Stimulated activated memory B cell treated with anti-CD40 and anti-IgM and Interleukin-4, amounts not matched to agents 10 μg/mL and 1 μg/mL and 100 μg/mL, for 72 hours (primary cell): ENCODE data around the gene AP3D1.
A peak's percentile ranks its signal among the peaks of the same experiment; 100 is the strongest.

ENCODE experiments used
- ATAC-seq: fragments of 150-1000 bp; cut with Tn5 transposase; 2 replicates; pipeline ENCODE4 v1.10.0; 2021
- H3K27ac Mint-ChIP-seq: one replicate; pipeline ENCODE4 v1.8.0; 2022; ENCODE audit warnings: mild to moderate bottlenecking, mixed read lengths
- H3K27me3 Mint-ChIP-seq: one replicate; pipeline ENCODE4 v1.8.0; 2022; ENCODE audit warnings: mixed read lengths
- H3K36me3 Mint-ChIP-seq: one replicate; pipeline ENCODE4 v1.8.0; 2022; ENCODE audit warnings: mixed read lengths
- H3K4me1 Mint-ChIP-seq: one replicate; pipeline ENCODE4 v1.8.0; 2022; ENCODE audit warnings: mixed read lengths
- H3K4me3 Mint-ChIP-seq: one replicate; pipeline ENCODE4 v1.8.0; 2022; ENCODE audit warnings: mild to moderate bottlenecking, moderate library complexity, mixed read lengths
- H3K9me3 Mint-ChIP-seq: one replicate; pipeline ENCODE4 v1.8.0; 2022; ENCODE audit warnings: mixed read lengths

AP3D1 gene

GRCh38 chr19:2188708-2189385, 37.5 kb upstream of the AP3D1 start:
- ATAC-seq: no peak
- H3K9me3 Mint-ChIP-seq: peaks cover 3% of the 10 kb centered on the region
- peaks cover 65% of the 10 kb centered on the region for H3K36me3 Mint-ChIP-seq
- no peaks in the 10 kb centered on the region for H3K27me3 Mint-ChIP-seq
- peaks cover 56% of the 10 kb centered on the region for H3K4me1 Mint-ChIP-seq
- peak overlapping the region; percentile 79 for H3K27ac Mint-ChIP-seq
- peak overlapping the region; percentile 7 for H3K4me3 Mint-ChIP-seq

- H3K36me3 Mint-ChIP-seq: peaks cover 53% of the 10 kb centered on the region
- peak overlapping the region; percentile 79 for H3K27ac Mint-ChIP-seq
- ATAC-seq: no peak
- peaks cover 3% of the 10 kb centered on the region for H3K9me3 Mint-ChIP-seq
- H3K4me1 Mint-ChIP-seq: peaks cover 69% of the 10 kb centered on the region
- no peaks in the 10 kb centered on the region for H3K27me3 Mint-ChIP-seq
- peak overlapping the region; percentile 19 for H3K4me3 Mint-ChIP-seq
Measured at GRCh38 chr19:2187159-2187558, 35.8 kb upstream of the AP3D1 start.

GRCh38 chr19:2186071-2186846, 34.9 kb upstream of the AP3D1 start:
- Mint-ChIP-seq H3K4me3 (no peak overlapping the region), H3K27ac (peak overlapping the region; percentile 46), H3K9me3 (peaks cover 3% of the 10 kb centered on the region), H3K36me3 (peaks cover 54% of the 10 kb centered on the region), H3K4me1 (peaks cover 78% of the 10 kb centered on the region), H3K27me3 (no peaks in the 10 kb centered on the region)
- no peak for ATAC-seq

GRCh38 chr19:2185734-2186070, 34.3 kb upstream of the AP3D1 start:
- no peak overlapping the region for H3K4me3 Mint-ChIP-seq
- H3K36me3 Mint-ChIP-seq: peaks cover 54% of the 10 kb centered on the region
- peaks cover 3% of the 10 kb centered on the region for H3K9me3 Mint-ChIP-seq
- no peaks in the 10 kb centered on the region for H3K27me3 Mint-ChIP-seq
- H3K27ac Mint-ChIP-seq: peak overlapping the region; percentile 46
- H3K4me1 Mint-ChIP-seq: peaks cover 83% of the 10 kb centered on the region
- ATAC-seq: no peak

- H3K4me1 Mint-ChIP-seq: peaks cover 89% of the 10 kb centered on the region
- no peak for ATAC-seq
- H3K4me3 Mint-ChIP-seq: no peak overlapping the region
- no peaks in the 10 kb centered on the region for H3K27me3 Mint-ChIP-seq
- H3K36me3 Mint-ChIP-seq: peaks cover 62% of the 10 kb centered on the region
- H3K27ac Mint-ChIP-seq: peak overlapping the region; percentile 46
- peaks cover 3% of the 10 kb centered on the region for H3K9me3 Mint-ChIP-seq
Measured at GRCh38 chr19:2184422-2184975, 33.1 kb upstream of the AP3D1 start.

GRCh38 chr19:2181633-2181997, 30.2 kb upstream of the AP3D1 start:
- H3K27me3 Mint-ChIP-seq: no peaks in the 10 kb centered on the region
- ATAC-seq: no peak
- no peak overlapping the region for H3K27ac Mint-ChIP-seq
- H3K36me3 Mint-ChIP-seq: peaks cover 53% of the 10 kb centered on the region
- no peak overlapping the region for H3K4me3 Mint-ChIP-seq
- H3K4me1 Mint-ChIP-seq: peaks cover 82% of the 10 kb centered on the region
- H3K9me3 Mint-ChIP-seq: no peaks in the 10 kb centered on the region

- no peaks in the 10 kb centered on the region for H3K27me3 Mint-ChIP-seq
- H3K36me3 Mint-ChIP-seq: peaks cover 50% of the 10 kb centered on the region
- no peaks in the 10 kb centered on the region for H3K9me3 Mint-ChIP-seq
- H3K4me3 Mint-ChIP-seq: no peak overlapping the region
- peak overlapping the region; percentile 20 for H3K27ac Mint-ChIP-seq
- H3K4me1 Mint-ChIP-seq: peaks cover 76% of the 10 kb centered on the region
- ATAC-seq: no peak
Measured at GRCh38 chr19:2180881-2181632, 29.7 kb upstream of the AP3D1 start.

GRCh38 chr19:2180114-2180513, 28.7 kb upstream of the AP3D1 start:
- ATAC-seq: no peak
- Mint-ChIP-seq H3K27me3 (no peaks in the 10 kb centered on the region), H3K4me3 (no peak overlapping the region), H3K36me3 (peaks cover 40% of the 10 kb centered on the region), H3K27ac (peak overlapping the region; percentile 20), H3K9me3 (no peaks in the 10 kb centered on the region), H3K4me1 (peaks cover 68% of the 10 kb centered on the region)

GRCh38 chr19:2179095-2179494, 27.7 kb upstream of the AP3D1 start:
- ATAC-seq: no peak
- Mint-ChIP-seq H3K27ac (peak overlapping the region; percentile 20), H3K27me3 (no peaks in the 10 kb centered on the region), H3K36me3 (peaks cover 34% of the 10 kb centered on the region), H3K4me3 (no peak overlapping the region), H3K4me1 (peaks cover 61% of the 10 kb centered on the region), H3K9me3 (no peaks in the 10 kb centered on the region)

GRCh38 chr19:2176337-2176994, 25.1 kb upstream of the AP3D1 start:
- no peak overlapping the region for H3K4me3 Mint-ChIP-seq
- H3K27ac Mint-ChIP-seq: no peak overlapping the region
- peaks cover 65% of the 10 kb centered on the region for H3K4me1 Mint-ChIP-seq
- no peaks in the 10 kb centered on the region for H3K27me3 Mint-ChIP-seq
- ATAC-seq: no peak
- H3K9me3 Mint-ChIP-seq: no peaks in the 10 kb centered on the region
- peaks cover 33% of the 10 kb centered on the region for H3K36me3 Mint-ChIP-seq

GRCh38 chr19:2175742-2176141, 24.4 kb upstream of the AP3D1 start:
- Mint-ChIP-seq H3K4me1 (peaks cover 65% of the 10 kb centered on the region), H3K27ac (no peak overlapping the region), H3K4me3 (no peak overlapping the region), H3K36me3 (peaks cover 26% of the 10 kb centered on the region), H3K27me3 (no peaks in the 10 kb centered on the region), H3K9me3 (no peaks in the 10 kb centered on the region)
- ATAC-seq: no peak

GRCh38 chr19:2173767-2174577, 22.6 kb upstream of the AP3D1 start:
- Mint-ChIP-seq H3K27ac (no peak overlapping the region), H3K36me3 (peaks cover 17% of the 10 kb centered on the region), H3K27me3 (no peaks in the 10 kb centered on the region), H3K4me3 (no peak overlapping the region), H3K4me1 (peaks cover 65% of the 10 kb centered on the region), H3K9me3 (no peaks in the 10 kb centered on the region)
- ATAC-seq: no peak

GRCh38 chr19:2173388-2173766, 22.0 kb upstream of the AP3D1 start:
- Mint-ChIP-seq H3K27me3 (no peaks in the 10 kb centered on the region), H3K4me1 (peaks cover 67% of the 10 kb centered on the region), H3K4me3 (no peak overlapping the region), H3K36me3 (peaks cover 17% of the 10 kb centered on the region), H3K27ac (no peak overlapping the region), H3K9me3 (no peaks in the 10 kb centered on the region)
- no peak for ATAC-seq

GRCh38 chr19:2171349-2172145, 20.2 kb upstream of the AP3D1 start:
- peak overlapping the region; percentile 75 for H3K4me3 Mint-ChIP-seq
- peaks cover 11% of the 10 kb centered on the region for H3K36me3 Mint-ChIP-seq
- no peaks in the 10 kb centered on the region for H3K9me3 Mint-ChIP-seq
- H3K27me3 Mint-ChIP-seq: no peaks in the 10 kb centered on the region
- peak overlapping the region; percentile 65 for H3K27ac Mint-ChIP-seq
- peaks cover 79% of the 10 kb centered on the region for H3K4me1 Mint-ChIP-seq
- peak; percentile 83 for ATAC-seq
